GM23338 (cell line): ENCODE results near the gene ALPP. TPM values are rescaled to one million over a fixed set of nuclear protein-coding genes. Genes with fewer than 3 reads are reported as not detected.

Experiments used
- ATAC-seq: fragments of 200-7000 bp; cut with Tn5 transposase; 3 replicates; pipeline ENCODE4 v1.9.1; 2020
- DNase-seq: peaks from one replicate; pipeline ENCODE4 v3.0.0-alpha.2; 2015; ENCODE audit warnings: low spot score
- H2AFZ ChIP-seq: fragments of 200-600 bp; sonication (generic); 2 replicates; pipeline ENCODE4 v1.8.0; 2016; ENCODE audit warnings: antibody characterized with exemption, mild to moderate bottlenecking, moderate library complexity
- H3F3A ChIP-seq: fragments of 200-600 bp; sonication (generic); replicated peaks from 2 replicates; pipeline ENCODE4 v1.8.0; 2017; ENCODE audit warnings: antibody characterized with exemption, mixed run types, low read depth
- H3K27ac ChIP-seq: fragments of 200-600 bp; sonication (generic); 2 replicates; pipeline ENCODE4 v1.6.1; 2016; ENCODE audit warnings: low read depth
- H3K27me3 ChIP-seq: fragments of 200-600 bp; sonication (generic); 2 replicates; pipeline ENCODE4 v1.8.0; 2016; ENCODE audit warnings: mild to moderate bottlenecking, mixed run types, moderate library complexity; ENCODE audit not compliant: insufficient read depth
- H3K36me3 ChIP-seq: fragments of 200-600 bp; sonication (generic); 2 replicates; pipeline ENCODE4 v1.8.0; 2016; ENCODE audit warnings: mild to moderate bottlenecking; ENCODE audit not compliant: insufficient read depth
- H3K4me1 ChIP-seq: fragments of 200-600 bp; sonication (generic); 2 replicates; pipeline ENCODE4 v1.8.0; 2016; ENCODE audit warnings: mild to moderate bottlenecking, moderate library complexity; ENCODE audit not compliant: insufficient read depth
- H3K4me2 ChIP-seq: fragments of 200-600 bp; sonication (generic); 2 replicates; pipeline ENCODE4 v1.7.1; 2017; ENCODE audit warnings: mixed run types
- H3K4me3 ChIP-seq: fragments of 200-600 bp; sonication (generic); 2 replicates; pipeline ENCODE4 v1.6.1; 2016; ENCODE audit warnings: mixed run types
- H3K79me2 ChIP-seq: fragments of 200-600 bp; sonication (generic); replicated peaks from 2 replicates; pipeline ENCODE4 v1.8.0; 2017; ENCODE audit warnings: mild to moderate bottlenecking; ENCODE audit not compliant: insufficient read depth
- H3K9me2 ChIP-seq: fragments of 200-600 bp; sonication (generic); 2 replicates; pipeline ENCODE4 v1.8.0; 2017; ENCODE audit not compliant: insufficient read depth
- H4K20me1 ChIP-seq: fragments of 200-600 bp; sonication (generic); replicated peaks from 2 replicates; pipeline ENCODE4 v1.8.0; 2017; ENCODE audit warnings: mild to moderate bottlenecking; ENCODE audit not compliant: insufficient read depth
- H3K27ac Mint-ChIP-seq: 2 replicates; pipeline ENCODE4 v1.8.0; 2020; ENCODE audit warnings: inconsistent platforms, mild to moderate bottlenecking, moderate library complexity, mixed read lengths
- H3K27me3 Mint-ChIP-seq: 3 replicates; pipeline ENCODE4 v1.8.0; 2022; ENCODE audit warnings: low read depth, mild to moderate bottlenecking, moderate library complexity, mixed read lengths, inconsistent platforms; ENCODE audit not compliant: insufficient read depth, poor library complexity
- H3K36me3 Mint-ChIP-seq: 3 replicates; pipeline ENCODE4 v1.8.0; 2021; ENCODE audit warnings: low read depth, mild to moderate bottlenecking, inconsistent platforms, moderate library complexity, mixed read lengths
- H3K4me1 Mint-ChIP-seq: 3 replicates; pipeline ENCODE4 v1.8.0; 2020; ENCODE audit warnings: mild to moderate bottlenecking, inconsistent platforms, mixed read lengths
- H3K4me3 Mint-ChIP-seq: 3 replicates; pipeline ENCODE4 v1.8.0; 2021; ENCODE audit warnings: moderate library complexity, mild to moderate bottlenecking, inconsistent platforms, mixed read lengths
- H3K9me3 Mint-ChIP-seq: 3 replicates; pipeline ENCODE4 v1.8.0; 2020; ENCODE audit warnings: moderate library complexity, mild to moderate bottlenecking, inconsistent platforms, mixed read lengths
- CREB1 ChIP-seq: fragments of 250-450 bp; sonication (Bioruptor Pico); IDR thresholded peaks from 2 replicates; pipeline ENCODE4 v1.5.0; 2020; ENCODE audit warnings: low read depth, mild to moderate bottlenecking, moderate library complexity
- CTCF ChIP-seq, 2 experiments: fragments of 200-600 bp in 1 of 2; sonication (generic) in 1 of 2; conservative IDR thresholded peaks; 2 replicates each; pipeline versions ENCODE4 v1.5.1 to v1.6.1; 2016 to 2017; ENCODE audit warnings: antibody characterized with exemption in 2 of 2, low read depth in 2 of 2, mild to moderate bottlenecking in 2 of 2, moderate library complexity in 1 of 2
- ETS1 ChIP-seq: IDR thresholded peaks from 2 replicates; pipeline ENCODE4 v1.6.1; 2016; ENCODE audit warnings: antibody characterized with exemption
- EZH2phosphoT487 ChIP-seq: fragments of 200-600 bp; sonication (generic); IDR thresholded peaks from one replicate; pipeline ENCODE4 v1.8.1; 2018; ENCODE audit warnings: antibody characterized with exemption; ENCODE audit not compliant: unreplicated experiment
- JUNB ChIP-seq: IDR thresholded peaks from one replicate; pipeline ENCODE4 v1.6.1; 2016; ENCODE audit warnings: antibody characterized with exemption; ENCODE audit not compliant: unreplicated experiment
- NANOG ChIP-seq: IDR thresholded peaks from 2 replicates; pipeline ENCODE4 v1.6.1; 2016; ENCODE audit warnings: antibody characterized with exemption, borderline replicate concordance
- POLR2AphosphoS5 ChIP-seq: IDR thresholded peaks from 2 replicates; pipeline ENCODE4 v1.6.1; 2016; ENCODE audit warnings: antibody characterized with exemption, low read depth
- REST ChIP-seq: IDR thresholded peaks from one replicate; pipeline ENCODE4 v1.6.1; 2018; ENCODE audit warnings: antibody characterized with exemption; ENCODE audit not compliant: unreplicated experiment
- STAT1 ChIP-seq: IDR thresholded peaks from one replicate; pipeline ENCODE4 v1.6.1; 2016; ENCODE audit warnings: antibody characterized with exemption; ENCODE audit not compliant: unreplicated experiment
- ZNF114 ChIP-seq: fragments of 250-450 bp; sonication (Bioruptor Pico); IDR thresholded peaks from 2 replicates; pipeline ENCODE4 v1.5.0; 2020; ENCODE audit warnings: mild to moderate bottlenecking, moderate library complexity
- ZNF331 ChIP-seq: fragments of 250-450 bp; sonication (Bioruptor Pico); IDR thresholded peaks from 2 replicates; pipeline ENCODE4 v1.5.0; 2020; ENCODE audit warnings: low read depth, mild to moderate bottlenecking, moderate library complexity
- polyA plus RNA-seq: library from polyadenylated mRNA; unstranded; fragments of >200 nt; fragmentation: Nextera tagmentation; extraction: Ambion mirVana; gene quantifications from 2 replicates; pipeline ENCODE4 v1.2.1, GENCODE V29; 2016
- total RNA-seq: library from RNA; depleted of rRNA; stranded (reverse); fragments of >200 nt; shearing (Covaris generic); gene quantifications from 2 replicates; pipeline ENCODE4 v1.2.3, GENCODE V29; 2014

ALPP gene
- total and polyA plus RNA-seq, 2 experiments from 2014 or later = 0.28 TPM; not detected in 1

- TF ChIP-seq CTCF (conservative IDR thresholded peaks at IDR 0.05; ENCODE audit: low read depth in 2 of 2) (no peak), EZH2phosphoT487 (no peak)
Observed at GRCh38 chr2:232398293-232399034, 19.9 kb downstream of the ALPP start (continued).

- Histone ChIP-seq H3K9me2 (no peaks in the 10 kb centered on the region), H3K27ac (no peak overlapping the region), H3K79me2 (no peaks in the 10 kb centered on the region), H2AFZ (no peak overlapping the region), H3K4me2 (no peak overlapping the region), H3F3A (no peaks in the 10 kb centered on the region), H3K36me3 (no peaks in the 10 kb centered on the region), H3K4me1 (peaks cover 7% of the 10 kb centered on the region), H3K4me3 (no peak overlapping the region), H3K27me3 (no peaks in the 10 kb centered on the region), H4K20me1 (peaks cover 9% of the 10 kb centered on the region)
- no peak for DNase-seq
- Mint-ChIP-seq H3K27ac (no peak overlapping the region), H3K27me3 (peaks cover 5% of the 10 kb centered on the region), H3K36me3 (no peaks in the 10 kb centered on the region; the same call in 2 of the 3 replicates), H3K9me3 (no peaks in the 10 kb centered on the region), H3K4me1 (no peaks in the 10 kb centered on the region), H3K4me3 (no peak overlapping the region)
- no peak for ATAC-seq
- TF ChIP-seq ZNF331 (no peak), CREB1 (CRISPR knock-in tag) (no peak), REST (no peak), CTCF (conservative IDR thresholded peaks at IDR 0.05; ENCODE audit: low read depth in 2 of 2) (no peak), JUNB (no peak), POLR2AphosphoS5 (no peak), NANOG (no peak), STAT1 (no peak), ZNF114 (CRISPR knock-in tag) (no peak), EZH2phosphoT487 (no peak), ETS1 (no peak)
Observed at GRCh38 chr2:232400256-232401015, 21.9 kb downstream of the ALPP start.
